Measurements from ENCODE around the gene DUSP9.

- TF ChIP-seq ZNF274 (IDR thresholded peaks at IDR 0.05; ENCODE audit: low read depth, low read length): no peak
- TF ChIP-seq YY1 (IDR thresholded peaks at IDR 0.05; ENCODE audit: insufficient read depth, insufficient read length): no peak
Measured at GRCh38 chrX:153649915-153650782, 3.1 kb downstream of the DUSP9 start.

Data from NT2/D1 (cell line).